ENCODE results near the gene LYRM1. TPM values are rescaled to one million over a fixed set of nuclear protein-coding genes. Genes with fewer than 3 reads are reported as not detected.
"Not testable (repeated sequence)": the region's sequence is repeated elsewhere in the genome, so short reads cannot be mapped to it uniquely, and the experiment has no call there.

LYRM1 gene
- total RNA-seq, 1 experiment from 2014 or later, result 48.2 TPM

DNA sequence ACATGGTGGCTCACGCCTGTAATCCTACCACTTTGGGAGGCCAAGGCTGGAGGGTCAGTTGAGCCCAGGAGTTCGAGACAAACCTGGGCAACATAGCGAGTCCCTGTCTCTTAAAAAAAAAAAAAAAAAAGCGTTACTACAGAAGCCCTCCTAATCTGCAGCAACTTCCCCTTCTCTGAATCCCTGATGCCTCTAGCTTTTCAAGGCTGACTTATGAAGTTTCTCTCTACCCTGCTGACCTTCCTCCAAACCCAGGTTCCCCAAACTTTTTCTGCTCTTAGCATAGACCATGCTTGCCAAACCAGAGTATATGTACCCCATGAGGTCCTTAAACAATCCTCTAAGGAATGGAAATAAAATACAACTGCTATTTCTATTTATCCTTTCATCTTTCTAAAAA, 16.4 kb downstream of the LYRM1 start:
- H3K27ac ChIP-seq, result no peak overlapping the region
- H3K4me1 ChIP-seq (replicated peaks), result peaks cover 11% of the 10 kb centered on the region
- no peak for DNase-seq (ENCODE audit: low read depth in 1 of 2, low spot score in 2 of 2)
- H3K4me3 ChIP-seq, result no peak overlapping the region
- H3K27me3 ChIP-seq (replicated peaks), result no peaks in the 10 kb centered on the region
- no peaks in the 10 kb centered on the region for H3K9me3 ChIP-seq (replicated peaks)
- H3K36me3 ChIP-seq, result no peaks in the 10 kb centered on the region

DNA sequence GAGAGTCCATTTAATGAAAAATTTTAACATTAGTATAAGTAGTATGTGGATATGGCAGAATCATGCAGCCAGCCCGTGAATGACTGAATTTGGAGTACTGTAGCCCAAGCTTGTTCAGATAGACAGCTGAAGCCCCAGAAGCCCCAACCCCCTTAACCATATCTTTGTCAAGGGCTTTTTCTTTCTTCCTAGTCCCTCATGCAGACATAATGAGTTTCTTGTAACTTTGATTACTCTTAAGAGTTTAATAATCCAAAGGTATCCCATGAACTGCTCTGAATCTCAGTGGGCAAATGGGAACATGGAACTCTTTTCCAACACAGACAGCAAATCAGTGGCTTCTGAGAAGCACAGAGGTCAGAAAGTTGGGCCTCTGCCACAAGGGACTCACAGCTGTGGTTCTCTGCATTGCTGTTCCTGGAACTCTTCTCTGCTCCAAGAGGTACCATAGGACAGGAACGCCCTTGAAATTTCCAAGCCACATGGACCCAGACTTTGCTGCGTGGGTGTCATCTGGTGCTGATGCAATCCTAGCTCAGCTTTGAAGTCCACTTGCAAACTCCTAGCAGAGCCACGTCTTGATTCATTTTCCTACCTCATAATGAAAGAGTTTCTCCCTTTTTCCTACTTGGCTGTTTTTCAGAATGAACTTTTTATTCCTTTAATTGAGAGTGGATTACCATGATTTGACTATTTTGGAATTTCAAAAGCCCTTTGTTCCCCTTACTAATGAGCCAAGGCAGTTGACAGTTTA, 18.1 kb downstream of the LYRM1 start:
- Histone ChIP-seq H3K4me1 (replicated peaks) (peaks cover 4% of the 10 kb centered on the region), H3K36me3 (no peaks in the 10 kb centered on the region), H3K4me3 (no peak overlapping the region), H3K27me3 (replicated peaks) (no peaks in the 10 kb centered on the region), H3K9me3 (replicated peaks) (no peaks in the 10 kb centered on the region), H3K27ac (no peak overlapping the region)
- no peak for DNase-seq (ENCODE audit: low read depth in 1 of 2, low spot score in 2 of 2)

DNA sequence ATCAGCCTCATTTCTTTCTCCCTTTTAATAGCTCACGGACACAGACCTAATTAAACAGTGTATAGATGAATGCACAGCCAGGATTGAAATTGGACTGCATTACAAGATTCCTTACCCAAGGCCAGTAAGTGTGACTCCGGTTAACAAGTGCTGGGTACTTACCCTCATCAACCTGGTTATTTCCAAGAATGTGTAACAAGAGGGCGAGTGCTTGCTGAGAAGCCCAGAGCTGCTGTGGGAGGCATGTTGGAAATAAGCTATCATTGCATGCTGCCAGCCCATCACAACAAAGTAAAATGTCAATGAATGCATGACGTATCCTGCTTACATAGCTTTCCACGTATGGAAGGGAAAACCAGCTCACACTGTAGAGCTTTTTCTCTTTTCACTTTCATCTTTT, 19.5 kb downstream of the LYRM1 start:
- Histone ChIP-seq H3K36me3 (no peaks in the 10 kb centered on the region), H3K4me3 (no peak overlapping the region)
- no peak for DNase-seq (ENCODE audit: low read depth in 1 of 2, low spot score in 2 of 2)

DNA sequence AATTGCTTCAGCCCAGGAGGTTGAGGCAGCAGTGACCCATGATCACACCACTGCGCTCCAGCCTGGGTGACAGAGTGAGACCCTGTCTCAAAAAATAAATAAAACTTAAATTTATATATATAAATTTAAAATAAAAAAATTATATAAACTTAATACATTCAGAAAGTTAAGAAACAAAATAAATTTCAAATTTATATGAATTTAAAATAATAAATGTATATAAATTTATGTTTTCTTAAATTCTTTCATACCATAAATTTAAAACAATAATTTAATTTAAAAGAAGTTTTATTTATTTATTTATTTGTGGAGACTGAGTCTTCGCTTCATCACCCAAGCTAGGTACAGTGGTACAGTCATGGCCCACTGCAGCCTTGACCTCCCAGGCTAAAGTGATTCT, 20.2 kb downstream of the LYRM1 start:
- H3K27me3 ChIP-seq (replicated peaks), result no peaks in the 10 kb centered on the region
- no peak for DNase-seq (ENCODE audit: low read depth in 1 of 2, low spot score in 2 of 2)
- no peaks in the 10 kb centered on the region for H3K9me3 ChIP-seq (replicated peaks)
- no peak overlapping the region for H3K4me3 ChIP-seq
- no peaks in the 10 kb centered on the region for H3K4me1 ChIP-seq (replicated peaks)
- no peak overlapping the region for H3K27ac ChIP-seq
- no peaks in the 10 kb centered on the region for H3K36me3 ChIP-seq

More for the DNA sequence above, 19.5 kb downstream of the LYRM1 start:
- Histone ChIP-seq H3K4me1 (replicated peaks) (no peaks in the 10 kb centered on the region), H3K27ac (no peak overlapping the region), H3K9me3 (replicated peaks) (no peaks in the 10 kb centered on the region), H3K27me3 (replicated peaks) (no peaks in the 10 kb centered on the region)

DNA sequence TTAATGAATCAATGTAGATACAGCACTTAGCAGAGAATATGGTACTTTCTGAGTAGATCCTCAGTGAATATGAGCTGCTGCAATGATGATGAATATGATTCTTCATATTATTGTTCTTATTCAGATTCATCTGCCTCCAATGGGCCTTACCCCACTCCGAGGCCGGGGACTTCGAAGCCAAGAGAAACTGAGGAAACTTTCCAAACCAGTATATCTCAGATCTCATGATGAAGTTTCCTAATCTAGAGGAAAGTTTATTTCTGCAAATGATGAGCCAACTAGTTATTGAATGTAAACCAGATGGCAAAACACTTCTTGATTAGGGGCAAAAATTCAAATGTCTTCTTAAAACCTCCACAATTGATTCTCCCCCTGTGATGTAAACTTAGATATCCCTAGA, 23.3 kb downstream of the LYRM1 start:
- H3K36me3 ChIP-seq, result no peaks in the 10 kb centered on the region
- H3K9me3 ChIP-seq (replicated peaks), result no peaks in the 10 kb centered on the region
- no peaks in the 10 kb centered on the region for H3K4me1 ChIP-seq (replicated peaks)
- H3K27ac ChIP-seq, result no peak overlapping the region
- H3K4me3 ChIP-seq, result no peak overlapping the region
- H3K27me3 ChIP-seq (replicated peaks), result no peaks in the 10 kb centered on the region
- no peak for DNase-seq (ENCODE audit: low read depth in 1 of 2, low spot score in 2 of 2)

DNA sequence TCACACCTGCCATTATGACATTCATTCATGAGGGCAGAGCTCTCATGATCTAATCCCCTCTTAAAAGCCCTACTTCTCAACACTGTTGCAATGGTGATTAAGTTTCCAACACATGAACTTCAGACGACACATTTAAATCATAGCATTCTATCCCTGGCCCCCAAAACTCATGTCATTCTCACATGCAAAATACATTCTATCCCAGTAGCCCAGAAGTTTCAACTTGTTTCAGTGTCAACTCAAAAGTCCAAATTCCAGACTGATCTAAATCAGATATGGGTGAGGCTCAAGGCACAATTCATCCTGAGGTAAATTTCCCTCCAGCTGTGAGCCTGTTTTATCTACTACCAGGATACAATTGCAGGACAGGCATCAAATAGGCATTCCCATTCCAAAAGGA, 25.2 kb downstream of the LYRM1 start:
- no peak for DNase-seq (ENCODE audit: low read depth in 1 of 2, low spot score in 2 of 2)
- Histone ChIP-seq H3K27ac (no peak overlapping the region), H3K4me3 (no peak overlapping the region), H3K36me3 (no peaks in the 10 kb centered on the region), H3K4me1 (replicated peaks) (no peaks in the 10 kb centered on the region), H3K27me3 (replicated peaks) (no peaks in the 10 kb centered on the region), H3K9me3 (replicated peaks) (no peaks in the 10 kb centered on the region)

DNA sequence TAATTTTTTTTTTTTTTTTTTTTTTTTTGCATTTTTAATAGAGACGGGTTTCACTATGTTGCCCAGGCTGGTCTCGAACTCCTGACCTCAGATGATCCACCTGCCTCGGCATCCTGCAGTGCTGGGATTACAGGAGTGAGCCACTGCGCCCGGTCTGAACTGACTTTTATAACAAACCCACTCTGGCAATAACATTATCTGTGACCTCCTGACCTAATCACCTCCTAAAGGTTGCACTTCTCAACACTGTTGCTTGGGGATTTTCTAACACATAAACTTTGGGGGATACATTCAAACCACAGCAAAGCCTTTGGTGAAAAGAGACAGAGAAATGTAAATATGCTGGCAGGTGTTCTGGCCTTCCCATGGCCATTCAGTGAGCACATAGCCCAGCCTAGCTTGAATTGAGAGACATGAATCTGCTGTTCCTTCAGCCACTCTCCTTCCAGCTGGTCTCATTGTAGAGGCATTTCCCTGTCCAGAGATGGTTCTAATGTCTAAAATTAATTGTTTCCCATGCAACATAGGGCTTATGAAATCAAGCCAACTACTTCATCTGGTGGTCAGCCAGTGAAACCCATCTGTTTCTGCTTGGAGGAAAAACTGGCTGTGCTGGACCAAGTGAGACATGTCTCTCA, 28.3 kb downstream of the LYRM1 start:
- H3K27me3 ChIP-seq (replicated peaks), result no peaks in the 10 kb centered on the region
- H3K36me3 ChIP-seq, result no peaks in the 10 kb centered on the region

DNA sequence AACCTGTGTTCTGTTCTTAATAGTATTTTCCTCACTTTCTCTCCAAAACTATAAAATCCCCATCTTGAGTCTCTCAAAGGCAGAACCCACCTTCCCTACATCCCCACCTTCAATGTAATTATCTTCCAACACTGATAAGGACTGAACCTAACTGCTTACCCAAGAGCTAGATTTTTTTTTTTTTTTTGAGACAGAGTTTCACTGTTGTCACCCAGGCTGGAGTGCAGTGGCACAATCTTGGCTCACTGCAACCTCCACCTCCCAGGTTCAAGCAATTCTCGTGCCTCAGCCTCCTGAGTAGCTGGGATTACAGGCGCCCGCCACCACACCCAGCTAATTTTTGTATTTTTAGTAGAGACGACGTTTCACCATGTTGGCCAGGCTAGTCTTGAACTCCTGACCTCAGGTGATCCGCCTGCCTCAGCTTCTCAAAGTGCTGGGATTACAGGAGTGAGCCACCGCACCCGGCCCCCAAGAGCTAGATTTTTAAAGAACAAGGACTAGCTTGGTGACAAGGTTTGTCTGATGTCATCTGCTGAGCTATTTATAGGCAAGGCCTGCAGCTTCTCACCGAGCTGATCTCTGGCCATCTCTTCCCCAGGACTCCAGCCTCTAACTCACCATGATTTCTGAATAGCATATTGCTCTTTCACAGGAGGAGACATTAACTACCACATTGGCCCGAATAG, 29.2 kb downstream of the LYRM1 start:
- DNase-seq (ENCODE audit: low read depth in 1 of 2, low spot score in 2 of 2); H3K9me3 ChIP-seq (replicated peaks); H3K27ac ChIP-seq; H3K4me1 ChIP-seq (replicated peaks); H3K27me3 ChIP-seq (replicated peaks); H3K4me3 ChIP-seq; H3K36me3 ChIP-seq: not testable (repeated sequence)

More for the DNA sequence above, 28.3 kb downstream of the LYRM1 start:
- no peak overlapping the region for H3K27ac ChIP-seq
- no peaks in the 10 kb centered on the region for H3K9me3 ChIP-seq (replicated peaks)
- no peak for DNase-seq (ENCODE audit: low read depth in 1 of 2, low spot score in 2 of 2)
- H3K4me1 ChIP-seq (replicated peaks), result no peaks in the 10 kb centered on the region
- H3K4me3 ChIP-seq, result no peak overlapping the region

DNA sequence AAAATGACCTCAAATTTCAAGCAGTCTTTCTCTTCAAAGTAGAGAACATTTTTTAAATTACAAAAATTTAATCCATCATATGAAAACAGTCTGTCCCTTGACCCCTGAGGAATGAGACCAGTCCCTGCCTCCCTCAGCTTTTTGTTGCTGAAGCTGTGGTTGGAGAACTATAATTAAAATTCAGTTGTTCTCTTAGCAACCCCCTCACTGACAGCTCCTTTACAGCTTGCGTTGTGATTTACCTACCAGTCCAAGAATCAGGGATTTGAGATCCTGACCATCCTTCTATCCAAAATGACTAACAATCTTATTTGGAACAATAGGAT, 29.8 kb downstream of the LYRM1 start:
- no peak for DNase-seq (ENCODE audit: low read depth in 1 of 2, low spot score in 2 of 2)
- Histone ChIP-seq H3K4me3 (no peak overlapping the region), H3K27me3 (replicated peaks) (no peaks in the 10 kb centered on the region; the same call in 1 of the 2 replicates), H3K27ac (no peak overlapping the region), H3K9me3 (replicated peaks) (no peaks in the 10 kb centered on the region), H3K4me1 (replicated peaks) (no peaks in the 10 kb centered on the region), H3K36me3 (no peaks in the 10 kb centered on the region)

DNA sequence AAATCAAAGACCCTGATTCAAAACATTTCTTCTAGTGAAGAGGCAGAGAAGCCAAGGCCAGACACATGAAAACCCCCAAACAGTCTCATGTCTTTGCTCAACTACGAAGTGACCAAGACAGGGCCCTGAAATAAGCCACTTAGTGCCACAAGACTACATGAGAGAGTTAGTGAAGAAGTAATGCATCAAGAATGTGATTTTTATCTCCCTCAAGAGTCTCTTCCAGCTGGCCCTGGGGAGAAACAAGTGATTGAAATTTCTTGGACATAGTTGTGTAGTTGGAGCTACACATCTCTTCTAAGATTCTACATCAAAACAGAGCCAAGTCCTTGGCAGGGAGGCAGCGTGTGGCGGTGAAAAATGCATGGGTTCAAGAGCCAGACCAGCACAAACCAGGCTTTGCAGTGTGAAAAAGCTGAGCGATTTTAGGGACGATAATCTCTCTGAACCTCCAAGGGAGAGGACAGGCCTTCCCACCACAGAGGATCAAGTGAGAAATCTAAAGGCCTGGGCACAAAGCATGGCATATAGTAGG, 30.6 kb downstream of the LYRM1 start:
- Histone ChIP-seq H3K27ac (no peak overlapping the region), H3K9me3 (replicated peaks) (no peaks in the 10 kb centered on the region)

DNA sequence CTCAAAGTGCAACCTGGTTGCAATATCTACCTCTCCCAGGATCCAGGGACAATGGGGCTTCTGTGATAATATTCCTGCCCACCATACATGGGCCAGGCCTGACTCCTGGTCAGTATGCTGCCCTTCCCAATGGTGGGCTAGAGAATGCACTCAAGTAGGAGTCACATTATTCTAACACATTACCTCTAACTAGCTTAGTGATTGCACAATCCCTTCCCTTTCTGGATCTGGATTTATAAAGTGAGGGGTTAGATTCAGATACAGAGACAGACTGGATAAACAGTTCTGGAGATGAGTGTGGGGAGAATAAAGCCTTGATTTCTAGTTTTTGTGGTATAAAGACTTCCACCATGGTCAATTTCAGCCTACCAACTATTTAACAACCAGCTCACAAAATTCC, 33.0 kb downstream of the LYRM1 start:
- Histone ChIP-seq H3K36me3 (no peaks in the 10 kb centered on the region), H3K4me1 (replicated peaks) (no peaks in the 10 kb centered on the region), H3K27me3 (replicated peaks) (no peaks in the 10 kb centered on the region; the same call in 1 of the 2 replicates), H3K4me3 (no peak overlapping the region), H3K27ac (no peak overlapping the region), H3K9me3 (replicated peaks) (no peaks in the 10 kb centered on the region)
- DNase-seq (ENCODE audit: low read depth in 1 of 2, low spot score in 2 of 2), result no peak

More for the DNA sequence above, 30.6 kb downstream of the LYRM1 start:
- no peaks in the 10 kb centered on the region; the same call in 1 of the 2 replicates for H3K27me3 ChIP-seq (replicated peaks)
- H3K36me3 ChIP-seq, result no peaks in the 10 kb centered on the region
- H3K4me3 ChIP-seq, result no peak overlapping the region
- no peak for DNase-seq (ENCODE audit: low read depth in 1 of 2, low spot score in 2 of 2)
- no peaks in the 10 kb centered on the region for H3K4me1 ChIP-seq (replicated peaks)

DNA sequence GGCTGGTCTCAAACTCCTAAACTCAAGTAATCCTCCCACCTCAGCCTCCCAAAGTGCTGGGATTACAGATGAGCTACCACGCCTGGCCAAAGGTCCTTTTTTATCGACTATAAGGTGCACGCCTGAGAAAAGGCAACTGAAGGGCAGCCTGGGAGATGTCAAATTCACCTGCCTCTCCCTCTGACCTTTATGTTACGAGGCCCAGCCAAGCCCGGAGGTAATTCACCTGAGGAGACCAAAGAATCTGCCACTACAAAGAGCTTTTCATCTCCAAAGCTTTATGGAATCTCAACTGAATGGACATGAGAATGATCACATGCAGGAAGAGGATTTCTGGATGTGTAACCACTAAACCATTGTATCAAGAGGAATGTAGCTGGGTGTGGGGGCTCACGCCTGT, 37.2 kb downstream of the LYRM1 start:
- no peak for DNase-seq (ENCODE audit: low read depth in 1 of 2, low spot score in 2 of 2)

DNA sequence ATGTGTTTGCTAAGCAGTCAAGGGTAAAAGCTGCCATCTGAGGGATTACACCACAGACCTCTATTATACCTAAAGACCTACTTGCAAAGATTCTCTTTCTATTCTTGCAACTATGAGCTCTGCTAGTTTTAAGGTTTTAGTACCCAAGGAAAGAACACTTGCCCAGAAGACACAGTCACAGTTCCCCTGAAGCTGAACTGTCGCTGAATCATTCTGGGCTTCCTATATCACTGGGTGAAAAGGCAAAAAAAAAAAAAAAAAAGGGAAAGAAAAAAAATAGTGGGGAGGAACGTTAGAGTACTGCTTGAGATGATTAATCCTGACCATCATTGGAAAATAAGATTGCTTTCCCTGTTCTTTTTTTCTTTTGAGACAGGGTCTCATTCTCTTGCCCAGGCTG, 37.9 kb downstream of the LYRM1 start:
- Histone ChIP-seq H3K27me3 (replicated peaks) (no peaks in the 10 kb centered on the region; the same call in 1 of the 2 replicates), H3K9me3 (replicated peaks) (no peaks in the 10 kb centered on the region), H3K4me1 (replicated peaks) (no peaks in the 10 kb centered on the region), H3K4me3 (no peak overlapping the region), H3K27ac (no peak overlapping the region), H3K36me3 (no peaks in the 10 kb centered on the region)
- DNase-seq (ENCODE audit: low read depth in 1 of 2, low spot score in 2 of 2), result no peak

More for the DNA sequence above, 37.2 kb downstream of the LYRM1 start:
- Histone ChIP-seq H3K27me3 (replicated peaks) (no peaks in the 10 kb centered on the region; the same call in 1 of the 2 replicates), H3K36me3 (no peaks in the 10 kb centered on the region), H3K4me3 (no peak overlapping the region), H3K9me3 (replicated peaks) (no peaks in the 10 kb centered on the region), H3K27ac (no peak overlapping the region), H3K4me1 (replicated peaks) (no peaks in the 10 kb centered on the region)

DNA sequence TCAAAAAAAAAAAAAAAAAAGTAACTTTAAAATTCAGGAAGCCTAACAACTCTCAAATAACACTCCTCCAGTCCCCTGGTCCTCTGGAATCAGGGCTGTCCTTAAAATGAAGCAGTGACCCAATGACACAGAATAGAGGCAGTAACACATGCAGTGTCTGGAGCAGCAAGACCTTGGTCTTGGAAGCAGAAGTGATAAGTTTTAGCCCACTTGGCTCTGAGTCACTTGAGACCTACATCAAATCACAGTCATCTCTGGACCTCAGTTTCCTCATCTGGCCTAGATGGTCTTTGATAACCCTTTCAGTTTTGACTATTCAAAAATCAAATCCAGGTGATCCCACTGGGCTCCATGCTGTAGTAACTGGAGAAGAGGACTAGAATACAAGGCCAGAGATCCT, 39.0 kb downstream of the LYRM1 start:
- no peak overlapping the region for H3K27ac ChIP-seq
- no peaks in the 10 kb centered on the region for H3K4me1 ChIP-seq (replicated peaks)
- no peaks in the 10 kb centered on the region for H3K9me3 ChIP-seq (replicated peaks)
- no peaks in the 10 kb centered on the region; the same call in 1 of the 2 replicates for H3K27me3 ChIP-seq (replicated peaks)
- no peaks in the 10 kb centered on the region for H3K36me3 ChIP-seq
- H3K4me3 ChIP-seq, result no peak overlapping the region
- DNase-seq (ENCODE audit: low read depth in 1 of 2, low spot score in 2 of 2), result no peak
